HEK293T (cell line): ENCODE data around the gene PDPN.

ENCODE experiments used
- BHLHE40 ChIP-seq: fragments of 450-650 bp; IDR thresholded peaks from 2 replicates; pipeline ENCODE4 v1.6.1; 2016; ENCODE audit warnings: mild to moderate bottlenecking, moderate library complexity, borderline replicate concordance
- FOXM1 ChIP-seq: fragments of 450-650 bp; IDR thresholded peaks from 2 replicates; pipeline ENCODE4 v1.6.1; 2017; ENCODE audit warnings: mild to moderate bottlenecking, borderline replicate concordance
- LEF1 ChIP-seq: fragments of 450-650 bp; IDR thresholded peaks from 2 replicates; pipeline ENCODE4 v1.6.1; 2017; ENCODE audit warnings: mild to moderate bottlenecking, borderline replicate concordance
- SP1 ChIP-seq: fragments of 450-650 bp; IDR thresholded peaks from 2 replicates; pipeline ENCODE4 v1.6.1; 2017

DNA sequence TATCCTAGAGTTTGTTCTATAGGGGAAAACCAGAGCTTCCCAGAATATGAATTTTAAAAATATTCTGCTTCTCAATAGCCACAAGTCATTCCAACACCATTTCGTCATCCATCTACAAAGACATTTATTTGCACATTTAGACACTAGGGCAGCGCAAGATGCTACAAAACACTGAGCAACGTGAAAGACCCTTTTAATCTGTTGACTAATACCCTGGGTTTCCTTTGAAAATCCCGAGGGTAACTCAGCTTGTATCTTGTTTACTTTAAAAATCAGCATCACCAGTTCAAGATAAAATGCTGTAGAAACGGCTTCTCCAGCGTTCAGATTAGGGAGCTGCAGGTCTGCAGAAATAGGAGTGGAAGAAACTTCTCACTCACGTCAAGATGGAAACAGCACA is 13.5 kb downstream of the PDPN start:
- no peak for TF ChIP-seq BHLHE40
- TF ChIP-seq LEF1: no peak
- TF ChIP-seq SP1: no peak
- no peak for TF ChIP-seq FOXM1
